Peyer's patch (tissue), 4 donors: Measurements from ENCODE around the gene AGTPBP1. TPM values are rescaled to one million over a fixed set of nuclear protein-coding genes. Genes with fewer than 3 reads are reported as not detected.

Experiments used
- DNase-seq, 3 donors: peaks; one replicate each; pipeline ENCODE4 v3.0.0-alpha.2; 2017 to 2019
- H3K27ac ChIP-seq, 4 donors: fragments of 200-600 bp; sonication (generic); one replicate each; pipeline ENCODE4 v1.5.1; 2016 to 2019
- H3K27me3 ChIP-seq, 2 donors: fragments of 200-600 bp; sonication (generic); one replicate each; pipeline ENCODE4 v1.5.1; 2019
- H3K36me3 ChIP-seq, 3 donors: fragments of 200-600 bp; sonication (generic); one replicate each; pipeline ENCODE4 v1.5.1; 2016 to 2019
- H3K4me1 ChIP-seq, 4 donors: fragments of 200-600 bp; sonication (generic); one replicate each; pipeline ENCODE4 v1.5.1; 2016 to 2019
- H3K4me3 ChIP-seq, 4 donors: fragments of 200-600 bp; sonication (generic); 1 replicate in 3 of 4; 2 replicates in 1 of 4; pipeline ENCODE4 v1.5.1; 2016 to 2019; ENCODE audit warnings: mild to moderate bottlenecking in 1 of 4
- H3K9me3 ChIP-seq, 4 donors: fragments of 200-600 bp; sonication (generic); one replicate each; pipeline ENCODE4 v1.5.1; 2016 to 2019; ENCODE audit warnings: mild to moderate bottlenecking in 1 of 4
- CTCF ChIP-seq, 6 experiments: fragments of 450-650 bp in 4 of 6; fragments of 200-600 bp in 2 of 6; sonication (generic) in 1 of 6; IDR thresholded peaks; one replicate each; pipeline ENCODE4 v1.5.1; 2017 to 2019; ENCODE audit warnings: antibody characterized with exemption in 6 of 6, mild to moderate bottlenecking in 3 of 6, moderate library complexity in 1 of 6
- POLR2A ChIP-seq, 2 donors: fragments of 450-650 bp; IDR thresholded peaks; one replicate each; pipeline ENCODE4 v1.5.1; 2017; ENCODE audit warnings: antibody characterized with exemption in 2 of 2, mild to moderate bottlenecking in 2 of 2, moderate library complexity in 2 of 2
- total RNA-seq, 4 donors: library from RNA; depleted of rRNA; stranded (reverse); fragments of >200 nt; gene quantifications; one replicate each; pipeline ENCODE4 v1.1.0, GENCODE V29; 2016

Gene AGTPBP1
- total RNA-seq, 4 donors from 2014 or later = 9.1 to 42.9 (median 13.0) TPM

- no peak overlapping the region for H3K4me3 ChIP-seq
- H3K27me3 ChIP-seq = no peaks in the 10 kb centered on the region
- H3K4me1 ChIP-seq = no peaks in the 10 kb centered on the region
- H3K9me3 ChIP-seq = no peaks in the 10 kb centered on the region
- TF ChIP-seq CTCF (IDR thresholded peaks at IDR 0.05) (no peak), POLR2A (IDR thresholded peaks at IDR 0.05) (no peak)
- no peaks in the 10 kb centered on the region for H3K36me3 ChIP-seq
- H3K27ac ChIP-seq = no peak overlapping the region
- DNase-seq = no peak
Measured at GRCh38 chr9:85688361-85688760, 53.4 kb downstream of the AGTPBP1 start.

GRCh38 chr9:85685081-85685480 is 56.7 kb downstream of the AGTPBP1 start:
- TF ChIP-seq CTCF (IDR thresholded peaks at IDR 0.05) (no peak), POLR2A (IDR thresholded peaks at IDR 0.05) (no peak)
- Histone ChIP-seq H3K27ac (no peak overlapping the region), H3K4me3 (no peak overlapping the region), H3K9me3 (no peaks in the 10 kb centered on the region), H3K27me3 (no peaks in the 10 kb centered on the region), H3K4me1 (no peaks in the 10 kb centered on the region), H3K36me3 (no peaks in the 10 kb centered on the region)
- DNase-seq = no peak

- Histone ChIP-seq H3K27me3 (no peaks in the 10 kb centered on the region), H3K36me3 (peaks cover 0 to 4% (median 0%) of the 10 kb centered on the region in 3 donors), H3K9me3 (no peaks in the 10 kb centered on the region), H3K4me3 (no peak overlapping the region), H3K27ac (no peak overlapping the region), H3K4me1 (no peaks in the 10 kb centered on the region)
- DNase-seq = no peak
- TF ChIP-seq POLR2A (IDR thresholded peaks at IDR 0.05) = no peak
- no peak for TF ChIP-seq CTCF (IDR thresholded peaks at IDR 0.05)
Measured at GRCh38 chr9:85676790-85677189, 65.0 kb downstream of the AGTPBP1 start.

GRCh38 chr9:85667374-85667773 is 74.4 kb downstream of the AGTPBP1 start:
- no peak overlapping the region for H3K27ac ChIP-seq
- no peaks in the 10 kb centered on the region for H3K9me3 ChIP-seq
- H3K36me3 ChIP-seq = no peaks in the 10 kb centered on the region
- H3K4me3 ChIP-seq = no peak overlapping the region
- DNase-seq = no peak
- no peaks in the 10 kb centered on the region for H3K27me3 ChIP-seq
- H3K4me1 ChIP-seq = no peaks in the 10 kb centered on the region
- TF ChIP-seq CTCF (IDR thresholded peaks at IDR 0.05) = no peak

GRCh38 chr9:85666086-85666485 is 75.7 kb downstream of the AGTPBP1 start:
- Histone ChIP-seq H3K36me3 (no peaks in the 10 kb centered on the region), H3K27me3 (no peaks in the 10 kb centered on the region), H3K4me3 (no peak overlapping the region), H3K27ac (no peak overlapping the region), H3K4me1 (no peaks in the 10 kb centered on the region), H3K9me3 (no peaks in the 10 kb centered on the region)
- DNase-seq = no peak
- TF ChIP-seq POLR2A (IDR thresholded peaks at IDR 0.05) (no peak), CTCF (IDR thresholded peaks at IDR 0.05) (no peak)

GRCh38 chr9:85662573-85662972 is 79.2 kb downstream of the AGTPBP1 start:
- Histone ChIP-seq H3K4me3 (no peak overlapping the region), H3K9me3 (no peaks in the 10 kb centered on the region), H3K27me3 (no peaks in the 10 kb centered on the region), H3K27ac (no peak overlapping the region), H3K36me3 (no peaks in the 10 kb centered on the region), H3K4me1 (no peaks in the 10 kb centered on the region)
- no peak for DNase-seq
- TF ChIP-seq CTCF (IDR thresholded peaks at IDR 0.05) = no peak
- TF ChIP-seq POLR2A (IDR thresholded peaks at IDR 0.05) = no peak
